ENCODE data around the gene R3HDML.
"Not testable (repeated sequence)": the region's sequence is repeated elsewhere in the genome, so short reads cannot be mapped to it uniquely, and the experiment has no call there.

Gene R3HDML

DNA sequence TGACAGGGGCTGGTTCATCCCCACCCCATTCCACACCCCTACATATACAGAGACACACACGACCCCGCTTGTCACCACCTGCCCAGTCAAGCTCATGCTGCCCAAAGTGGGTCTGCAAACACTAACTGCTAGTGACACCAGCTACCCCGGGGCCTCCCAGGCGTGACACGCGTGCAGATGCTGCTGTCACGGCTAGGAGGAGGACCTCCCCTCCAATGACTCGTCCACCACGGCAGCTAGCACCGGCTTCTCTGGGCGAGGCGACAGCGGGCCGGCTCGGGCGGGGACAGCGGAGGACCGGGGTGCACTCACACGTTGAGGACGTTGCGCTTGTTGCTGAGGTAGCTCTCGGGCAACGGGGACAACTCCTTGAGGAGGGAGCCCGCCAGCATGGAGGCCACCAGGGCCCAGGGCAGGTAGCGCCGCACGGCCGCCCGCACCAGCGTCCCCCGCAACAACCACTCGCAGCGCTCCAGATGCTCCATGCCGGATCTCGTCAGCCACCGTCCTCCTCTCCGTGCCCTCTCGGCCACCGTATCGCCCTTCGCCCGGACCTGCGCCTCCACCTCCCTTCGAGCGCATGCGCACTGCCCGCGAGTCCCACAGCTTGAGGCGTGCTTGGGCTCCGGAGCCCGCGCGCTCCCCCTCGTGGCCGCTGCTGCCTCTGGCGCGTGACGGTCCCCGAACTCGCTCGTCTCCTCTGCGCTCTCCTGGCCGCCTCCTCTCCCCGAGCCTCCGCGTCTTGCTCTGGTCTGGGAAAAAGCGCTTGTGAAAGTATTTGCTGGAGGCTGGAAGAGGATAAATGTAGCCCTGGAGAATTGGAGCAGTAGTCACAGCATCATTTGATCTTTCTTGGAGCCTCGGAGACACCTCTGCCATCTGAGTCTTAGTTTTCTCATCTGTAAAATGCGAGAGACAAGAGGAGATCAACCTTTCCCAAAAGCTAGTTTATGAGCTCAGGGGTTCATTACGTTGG lies 25.9 kb upstream of the R3HDML start, which contains the start of gene FITM2:
TSS of gene FITM2 (minus strand) at position 539 of the 976 bp plus-strand sequence. CDS start at position 485, 54 bp downstream.
- no peaks in the 10 kb centered on the region for H3K9me3 Mint-ChIP-seq
- peak within 1 kb of the TSS; percentile 91 for H3K4me3 Mint-ChIP-seq
- no peaks in the 10 kb centered on the region for H3K36me3 Mint-ChIP-seq (ENCODE audit: low read depth)
- DNase-seq (ENCODE audit: low spot score) = peak; percentile 98
- peaks cover 3% of the 10 kb centered on the region for H3K27me3 Mint-ChIP-seq (ENCODE audit: low read depth)
- peaks cover 16% of the 10 kb centered on the region for H3K4me1 Mint-ChIP-seq (ENCODE audit: low read depth)
- H3K27ac Mint-ChIP-seq = peak within 1 kb of the TSS; percentile 89

DNA sequence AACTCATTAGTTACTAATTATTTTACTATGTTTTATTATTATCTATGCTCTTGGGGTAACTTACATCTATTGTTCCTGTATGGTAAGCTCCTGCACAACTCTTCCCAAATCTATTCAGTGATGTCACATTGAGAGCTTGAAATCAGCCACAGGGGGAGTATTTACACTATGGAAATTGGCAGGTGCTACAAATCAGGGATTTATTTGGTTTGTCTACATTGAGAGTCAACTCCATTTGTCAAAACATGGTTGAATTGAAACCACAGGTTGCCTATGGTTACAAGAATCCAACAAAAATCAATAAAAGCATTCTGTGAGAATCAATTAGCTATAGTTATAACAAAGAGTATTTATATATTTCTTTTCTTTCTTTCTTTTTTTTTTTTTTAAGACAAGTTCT lies 22.0 kb upstream of the R3HDML start:
- no peak for DNase-seq (ENCODE audit: low spot score)
- H3K9me3 Mint-ChIP-seq = no peaks in the 10 kb centered on the region

DNA sequence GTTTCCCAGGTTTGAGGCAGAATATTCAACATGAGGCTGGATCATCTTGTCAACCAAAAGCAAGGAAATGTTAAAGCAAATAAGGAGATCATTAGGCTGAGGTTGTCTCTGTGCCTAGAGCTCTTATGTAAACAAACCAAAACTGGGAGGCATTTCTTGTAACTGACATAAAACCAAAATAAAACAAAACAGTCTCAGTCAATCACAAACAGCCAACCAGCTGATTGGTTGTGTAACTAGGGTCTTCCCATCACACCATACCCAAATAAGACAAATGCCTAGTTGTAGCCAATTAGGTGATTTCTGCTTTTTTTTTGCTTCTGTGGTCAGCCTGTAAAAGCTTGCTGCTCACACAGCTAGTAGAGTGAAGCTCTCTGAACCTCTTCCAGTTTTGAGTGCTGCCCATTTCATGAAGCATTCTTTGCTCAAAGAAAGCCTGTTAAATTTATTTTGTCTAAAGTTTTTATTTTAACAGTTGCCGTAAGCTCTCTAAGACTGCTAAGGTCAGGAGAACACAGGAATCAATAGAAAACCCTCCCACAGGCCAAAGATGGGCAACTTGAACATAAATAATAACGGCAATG lies 16.9 kb upstream of the R3HDML start:
- no peaks in the 10 kb centered on the region for H3K9me3 Mint-ChIP-seq

More for the DNA sequence above, 22.0 kb upstream of the R3HDML start:
- Mint-ChIP-seq H3K27ac (no peak overlapping the region), H3K4me3 (no peak overlapping the region), H3K36me3 (ENCODE audit: low read depth) (no peaks in the 10 kb centered on the region), H3K4me1 (ENCODE audit: low read depth) (peaks cover 11% of the 10 kb centered on the region), H3K27me3 (ENCODE audit: low read depth) (peaks cover 11% of the 10 kb centered on the region)

DNA sequence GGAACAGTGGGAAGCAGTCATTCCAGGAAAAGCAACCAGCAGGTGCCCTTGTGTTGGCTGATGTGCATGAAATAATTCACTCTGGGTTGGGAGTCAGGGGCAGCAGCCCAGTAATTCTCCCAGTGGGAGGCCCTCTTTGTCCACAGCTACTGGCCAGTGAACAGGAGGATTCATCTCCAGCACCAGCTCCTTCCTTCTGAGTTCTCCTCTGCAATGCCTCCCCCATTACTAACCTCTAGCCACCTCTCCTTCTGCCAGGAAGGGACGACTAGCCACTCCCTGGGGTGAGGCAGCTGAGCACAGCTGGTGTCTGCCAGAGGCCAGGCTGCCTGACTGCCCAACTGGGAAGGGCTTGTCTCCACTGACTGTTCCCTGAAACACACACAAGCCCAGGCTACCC lies 12.5 kb upstream of the R3HDML start:
- Mint-ChIP-seq H3K4me1 (ENCODE audit: low read depth) (no peaks in the 10 kb centered on the region), H3K27me3 (ENCODE audit: low read depth) (peaks cover 7% of the 10 kb centered on the region), H3K36me3 (ENCODE audit: low read depth) (no peaks in the 10 kb centered on the region), H3K9me3 (no peaks in the 10 kb centered on the region), H3K4me3 (no peak overlapping the region), H3K27ac (no peak overlapping the region)
- DNase-seq (ENCODE audit: low spot score) = no peak

More for the DNA sequence above, 16.9 kb upstream of the R3HDML start:
- no peak for DNase-seq (ENCODE audit: low spot score)
- H3K4me1 Mint-ChIP-seq (ENCODE audit: low read depth) = no peaks in the 10 kb centered on the region
- no peak overlapping the region for H3K27ac Mint-ChIP-seq
- H3K27me3 Mint-ChIP-seq (ENCODE audit: low read depth) = peaks cover 7% of the 10 kb centered on the region
- no peak overlapping the region for H3K4me3 Mint-ChIP-seq
- H3K36me3 Mint-ChIP-seq (ENCODE audit: low read depth) = no peaks in the 10 kb centered on the region

DNA sequence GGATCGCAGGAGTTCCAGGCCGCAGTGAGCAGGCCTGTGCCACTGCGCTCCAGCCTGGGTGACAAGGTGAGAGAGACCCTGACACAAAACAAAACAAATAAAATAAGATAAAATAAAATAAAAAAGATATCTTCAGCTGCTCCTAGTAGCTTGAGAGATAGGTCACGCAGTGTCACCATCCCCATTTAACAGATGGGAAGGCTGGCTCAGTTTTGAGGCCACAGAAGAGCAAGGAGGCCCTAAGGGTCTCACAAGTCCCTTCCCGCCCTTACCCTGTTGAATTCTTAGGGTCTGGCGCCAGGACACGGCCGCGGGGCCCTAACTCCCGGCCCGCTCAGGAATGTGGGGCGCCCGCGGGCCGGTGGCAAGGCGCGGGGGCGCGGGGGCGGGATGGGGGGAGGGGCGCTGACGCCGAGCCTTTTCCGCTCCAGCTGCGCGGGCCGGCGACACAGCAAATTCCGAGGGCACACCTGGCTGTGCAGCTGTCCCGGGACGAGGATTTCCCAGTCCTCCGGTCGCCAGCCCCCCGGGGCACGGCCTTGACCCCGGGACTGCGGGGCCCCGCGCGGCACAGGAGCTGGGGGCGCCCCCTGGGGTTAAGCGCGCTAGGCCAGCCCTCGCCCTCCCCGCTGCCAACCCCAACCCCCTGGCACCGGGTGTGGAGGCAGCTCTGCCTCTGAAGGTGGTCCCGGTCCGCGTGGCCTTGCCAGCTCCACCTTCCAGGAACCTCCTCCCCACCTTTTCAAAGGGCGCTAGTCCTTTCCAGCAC lies 10.3 kb upstream of the R3HDML start:
- H3K36me3 Mint-ChIP-seq (ENCODE audit: low read depth) = no peaks in the 10 kb centered on the region
- DNase-seq (ENCODE audit: low spot score) = no peak
- peak overlapping the region; percentile 34 for H3K4me3 Mint-ChIP-seq
- peaks cover 7% of the 10 kb centered on the region for H3K27me3 Mint-ChIP-seq (ENCODE audit: low read depth)
- no peaks in the 10 kb centered on the region for H3K9me3 Mint-ChIP-seq
- H3K4me1 Mint-ChIP-seq (ENCODE audit: low read depth) = no peaks in the 10 kb centered on the region
- H3K27ac Mint-ChIP-seq = no peak overlapping the region

DNA sequence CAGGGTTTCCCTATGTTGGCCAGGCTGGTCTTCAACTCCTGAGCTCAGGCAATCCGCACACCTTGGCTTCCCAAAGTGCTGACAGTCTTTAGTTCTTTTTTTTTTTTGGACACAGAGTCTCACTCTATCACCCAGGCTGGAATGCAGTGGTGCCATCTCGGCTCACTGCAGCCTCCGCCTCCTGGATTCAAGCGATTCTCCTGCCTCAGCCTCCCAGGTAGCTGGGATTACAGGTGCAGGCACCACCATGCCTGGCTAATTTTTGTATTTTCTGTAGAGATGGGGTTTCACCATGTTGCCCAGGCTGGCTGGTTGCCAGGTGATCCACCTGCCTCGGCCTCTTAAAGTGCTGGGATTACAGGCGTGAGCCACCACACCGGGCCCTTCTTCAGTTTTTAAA lies 9.1 kb upstream of the R3HDML start:
- H3K4me1 Mint-ChIP-seq (ENCODE audit: low read depth); H3K9me3 Mint-ChIP-seq; H3K27ac Mint-ChIP-seq; H3K4me3 Mint-ChIP-seq; H3K36me3 Mint-ChIP-seq (ENCODE audit: low read depth); DNase-seq (ENCODE audit: low spot score); H3K27me3 Mint-ChIP-seq (ENCODE audit: low read depth): not testable (repeated sequence)

DNA sequence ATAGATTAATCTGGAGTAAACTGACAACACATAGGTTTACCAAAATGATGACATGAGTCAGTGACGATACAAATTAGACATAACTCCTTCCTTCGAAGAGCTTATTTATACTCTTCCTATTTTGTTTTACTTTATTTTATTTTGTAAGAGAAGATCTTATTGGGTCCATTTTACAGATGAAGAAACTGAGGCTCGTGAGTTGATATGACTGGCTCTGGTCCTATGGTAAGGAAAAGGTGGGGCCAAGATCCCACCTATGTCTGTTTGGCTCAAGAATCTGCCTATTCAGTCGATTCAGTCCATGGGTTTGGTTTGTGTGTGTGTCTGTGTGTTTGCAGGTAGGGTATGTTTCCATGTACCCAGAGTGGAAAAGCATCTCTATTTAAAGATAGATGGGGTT lies 8.4 kb upstream of the R3HDML start:
- no peak for DNase-seq (ENCODE audit: low spot score)
- peaks cover 7% of the 10 kb centered on the region for H3K27me3 Mint-ChIP-seq (ENCODE audit: low read depth)
- no peaks in the 10 kb centered on the region for H3K36me3 Mint-ChIP-seq (ENCODE audit: low read depth)
- H3K27ac Mint-ChIP-seq = no peak overlapping the region
- no peaks in the 10 kb centered on the region for H3K4me1 Mint-ChIP-seq (ENCODE audit: low read depth)
- no peaks in the 10 kb centered on the region for H3K9me3 Mint-ChIP-seq
- H3K4me3 Mint-ChIP-seq = no peak overlapping the region

DNA sequence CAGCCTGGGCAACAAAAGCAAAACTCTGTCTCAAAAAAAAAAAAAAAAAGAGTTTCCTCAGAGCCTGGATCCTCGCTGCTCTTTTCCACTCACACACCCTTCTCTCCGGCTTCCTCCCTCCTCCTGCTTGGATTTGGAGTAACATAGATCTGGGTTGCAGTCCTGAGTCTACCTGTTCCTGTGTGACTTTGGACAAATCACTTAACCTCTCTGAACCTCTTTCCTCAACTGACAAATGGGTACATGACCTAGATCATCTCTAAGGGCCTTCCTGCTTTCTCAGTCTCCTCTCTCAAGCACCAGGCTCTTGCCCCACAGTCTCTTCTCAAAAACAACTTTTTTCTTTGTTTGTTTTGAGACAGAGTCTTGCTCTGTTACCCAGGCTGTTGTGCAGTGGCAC lies 5.6 kb upstream of the R3HDML start:
- H3K27ac Mint-ChIP-seq = no peak overlapping the region
- DNase-seq (ENCODE audit: low spot score) = no peak
- H3K9me3 Mint-ChIP-seq = no peaks in the 10 kb centered on the region
- peaks cover 10% of the 10 kb centered on the region for H3K27me3 Mint-ChIP-seq (ENCODE audit: low read depth)
- no peaks in the 10 kb centered on the region for H3K4me1 Mint-ChIP-seq (ENCODE audit: low read depth)
- H3K36me3 Mint-ChIP-seq (ENCODE audit: low read depth) = no peaks in the 10 kb centered on the region
- H3K4me3 Mint-ChIP-seq = no peak overlapping the region

DNA sequence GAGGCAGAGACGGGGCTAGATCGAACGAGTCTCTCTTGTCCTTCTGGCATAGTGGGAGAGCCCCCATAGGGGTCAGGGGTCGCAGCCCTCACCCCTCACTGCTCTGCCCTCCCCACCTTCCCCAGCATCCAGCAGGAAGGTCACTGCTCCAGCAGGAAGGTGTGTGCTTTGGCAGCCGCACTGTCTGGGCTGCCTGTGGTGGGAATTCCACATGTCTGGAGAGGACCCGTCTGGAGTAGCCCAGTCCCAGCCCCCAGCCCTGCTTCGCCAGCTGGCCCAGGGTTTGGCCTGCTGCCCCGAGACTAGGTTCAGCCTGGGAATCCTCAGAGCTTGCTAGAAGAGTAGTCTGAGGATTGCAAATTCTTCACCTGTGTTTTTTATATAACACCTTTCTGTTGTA lies 2.5 kb upstream of the R3HDML start:
- no peaks in the 10 kb centered on the region for H3K4me1 Mint-ChIP-seq (ENCODE audit: low read depth)
- no peaks in the 10 kb centered on the region for H3K9me3 Mint-ChIP-seq
- H3K27me3 Mint-ChIP-seq (ENCODE audit: low read depth) = peaks cover 3% of the 10 kb centered on the region
- DNase-seq (ENCODE audit: low spot score) = no peak
- H3K36me3 Mint-ChIP-seq (ENCODE audit: low read depth) = no peaks in the 10 kb centered on the region
- H3K27ac Mint-ChIP-seq = no peak overlapping the region
- no peak overlapping the region for H3K4me3 Mint-ChIP-seq

DNA sequence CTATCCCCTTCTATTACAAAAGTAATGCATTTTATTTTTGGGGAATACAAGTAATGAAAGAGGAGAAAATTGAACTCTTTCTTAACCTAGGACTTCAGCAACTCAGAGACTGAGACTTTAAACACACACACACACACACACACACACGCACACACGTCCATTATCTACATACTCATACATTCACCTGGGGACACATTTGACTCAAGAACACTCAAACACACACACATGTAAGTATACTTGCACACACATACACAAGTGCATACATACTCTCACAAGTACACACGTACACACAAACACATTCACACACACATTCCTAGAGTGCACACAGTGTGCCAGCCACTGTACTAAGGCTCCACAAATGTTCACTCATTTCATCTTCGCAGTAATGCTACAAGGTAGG lies 2.1 kb upstream of the R3HDML start:
- no peak for DNase-seq (ENCODE audit: low spot score)
- Mint-ChIP-seq H3K36me3 (ENCODE audit: low read depth) (no peaks in the 10 kb centered on the region), H3K27ac (no peak overlapping the region), H3K27me3 (ENCODE audit: low read depth) (peaks cover 3% of the 10 kb centered on the region), H3K4me3 (no peak overlapping the region), H3K4me1 (ENCODE audit: low read depth) (no peaks in the 10 kb centered on the region), H3K9me3 (no peaks in the 10 kb centered on the region)

DNA sequence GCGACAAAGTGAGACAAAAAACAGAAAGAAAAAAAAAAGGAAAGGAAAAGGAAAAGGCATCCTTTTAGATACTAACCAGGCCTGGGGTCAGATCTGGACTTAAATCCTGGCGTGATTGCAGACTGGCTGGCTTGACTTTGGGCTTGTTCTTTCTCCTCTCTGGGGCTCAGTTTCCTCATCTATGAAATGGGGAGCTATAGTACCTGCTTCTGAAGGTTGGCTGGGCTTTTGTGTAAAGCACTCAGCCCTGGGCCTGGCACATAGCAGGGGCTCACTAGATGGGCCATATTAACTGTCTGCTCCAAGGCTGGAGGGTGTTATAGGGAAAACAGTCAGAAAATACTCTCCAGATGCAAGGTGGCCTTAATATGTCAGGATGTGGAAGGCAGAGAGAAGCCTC lies 1.2 kb upstream of the R3HDML start:
- no peak overlapping the region for H3K27ac Mint-ChIP-seq
- H3K4me1 Mint-ChIP-seq (ENCODE audit: low read depth) = no peaks in the 10 kb centered on the region
- no peak for DNase-seq (ENCODE audit: low spot score)
- no peaks in the 10 kb centered on the region for H3K36me3 Mint-ChIP-seq (ENCODE audit: low read depth)
- H3K4me3 Mint-ChIP-seq = no peak overlapping the region
- H3K9me3 Mint-ChIP-seq = no peaks in the 10 kb centered on the region
- peaks cover 3% of the 10 kb centered on the region for H3K27me3 Mint-ChIP-seq (ENCODE audit: low read depth)

DNA sequence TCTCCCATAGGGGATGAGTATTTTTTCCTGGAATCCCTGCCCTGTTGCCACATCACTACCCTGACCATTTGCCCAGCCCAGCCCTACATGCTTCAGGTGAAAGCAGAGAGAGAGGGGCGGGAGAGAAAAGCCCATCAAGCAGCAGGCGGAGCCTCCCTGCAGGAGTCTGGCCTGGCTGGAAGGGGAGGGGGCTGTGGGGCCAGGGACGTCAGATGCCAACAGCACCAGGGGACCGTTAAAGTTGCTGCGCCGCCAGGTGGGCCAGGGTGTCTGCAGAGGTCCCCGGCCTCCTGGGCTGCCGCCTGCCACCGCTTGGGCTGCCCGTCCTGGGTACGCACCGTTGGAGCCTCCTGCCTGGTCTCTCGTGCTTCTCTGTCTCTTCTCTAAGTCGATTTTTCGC lies 757 bp upstream of the R3HDML start:
- Mint-ChIP-seq H3K4me3 (no peak overlapping the region), H3K36me3 (ENCODE audit: low read depth) (no peaks in the 10 kb centered on the region), H3K27me3 (ENCODE audit: low read depth) (peaks cover 3% of the 10 kb centered on the region), H3K9me3 (no peaks in the 10 kb centered on the region), H3K27ac (no peak overlapping the region), H3K4me1 (ENCODE audit: low read depth) (no peaks in the 10 kb centered on the region)
- DNase-seq (ENCODE audit: low spot score) = no peak

DNA sequence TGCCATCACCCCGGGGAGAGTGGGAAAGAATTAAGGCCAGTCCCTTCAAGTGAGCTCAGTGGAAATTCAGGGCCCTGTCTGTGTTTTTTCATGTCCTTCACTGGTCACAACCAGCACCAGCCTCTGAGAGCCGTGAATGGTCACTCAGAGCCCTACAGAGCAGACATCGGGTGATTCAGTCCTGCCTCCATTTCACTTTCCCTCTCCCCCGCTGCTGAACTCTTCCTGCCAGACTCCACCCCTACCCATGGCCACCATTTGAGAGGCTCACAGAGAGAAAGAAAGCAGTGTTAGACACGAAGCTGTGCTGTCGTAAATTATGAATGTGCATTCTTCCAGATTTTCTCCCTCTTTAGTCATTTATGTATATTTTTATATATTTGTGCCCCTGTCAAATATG lies 5.4 kb downstream of the R3HDML start:
- no peaks in the 10 kb centered on the region for H3K27me3 Mint-ChIP-seq (ENCODE audit: low read depth)
- DNase-seq (ENCODE audit: low spot score) = no peak
- no peaks in the 10 kb centered on the region for H3K9me3 Mint-ChIP-seq
- H3K4me3 Mint-ChIP-seq = no peak overlapping the region
- no peaks in the 10 kb centered on the region for H3K4me1 Mint-ChIP-seq (ENCODE audit: low read depth)
- H3K36me3 Mint-ChIP-seq (ENCODE audit: low read depth) = no peaks in the 10 kb centered on the region
- H3K27ac Mint-ChIP-seq = no peak overlapping the region

DNA sequence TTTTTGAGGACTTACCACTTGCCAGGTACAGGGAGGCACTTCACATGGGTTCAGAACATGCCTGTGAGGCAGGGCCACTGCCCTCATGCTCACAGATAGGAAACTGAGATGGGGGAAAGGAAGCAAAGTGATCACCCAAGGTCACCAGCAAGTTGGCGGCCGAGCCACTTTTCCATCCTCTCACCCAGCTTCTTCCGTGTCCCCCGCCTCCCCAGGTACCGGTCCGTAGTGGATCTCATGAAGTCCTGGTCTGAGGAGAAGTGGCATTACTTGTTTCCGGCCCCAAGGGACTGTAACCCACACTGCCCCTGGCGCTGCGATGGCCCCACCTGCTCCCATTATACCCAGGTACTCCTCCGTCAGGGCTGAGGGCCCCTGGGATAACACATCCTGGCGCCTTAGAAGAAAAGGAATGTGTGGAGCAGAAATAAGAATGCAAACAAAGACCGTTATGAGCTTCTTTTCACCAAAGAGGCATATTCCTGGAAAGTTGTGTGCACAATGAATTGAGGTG lies 6.4 kb downstream of the R3HDML start:
- Mint-ChIP-seq H3K27me3 (ENCODE audit: low read depth) (no peaks in the 10 kb centered on the region), H3K4me3 (no peak overlapping the region), H3K4me1 (ENCODE audit: low read depth) (no peaks in the 10 kb centered on the region), H3K27ac (no peak overlapping the region), H3K9me3 (no peaks in the 10 kb centered on the region), H3K36me3 (ENCODE audit: low read depth) (no peaks in the 10 kb centered on the region)
- no peak for DNase-seq (ENCODE audit: low spot score)

All from T-helper 2 cell treated with Interferon-gamma antibody and Interleukin-4, amounts not matched to agents 5 μg/mL and 100 μg/mL, for 36 hours (primary cell).